Endothelial cell (in vitro differentiated cells): Measurements from ENCODE around the gene ZNF274. TPM values are rescaled to one million over a fixed set of nuclear protein-coding genes. Genes with fewer than 3 reads are reported as not detected.

Source experiments
- DNase-seq: peaks from one replicate; pipeline ENCODE4 v3.0.0; 2021; ENCODE audit warnings: low spot score
- H3K27ac Mint-ChIP-seq: one replicate; pipeline ENCODE4 v1.8.0; 2021; ENCODE audit warnings: mixed read lengths, inconsistent platforms; ENCODE audit not compliant: unreplicated experiment
- H3K27me3 Mint-ChIP-seq: one replicate; pipeline ENCODE4 v1.8.0; 2021; ENCODE audit warnings: mild to moderate bottlenecking, moderate library complexity, mixed read lengths, inconsistent platforms; ENCODE audit not compliant: unreplicated experiment
- H3K36me3 Mint-ChIP-seq: one replicate; pipeline ENCODE4 v1.8.0; 2021; ENCODE audit warnings: mild to moderate bottlenecking, low read depth, mixed read lengths, inconsistent platforms; ENCODE audit not compliant: unreplicated experiment
- H3K4me1 Mint-ChIP-seq: one replicate; pipeline ENCODE4 v1.8.0; 2021; ENCODE audit warnings: mild to moderate bottlenecking, mixed read lengths, inconsistent platforms; ENCODE audit not compliant: unreplicated experiment
- H3K4me3 Mint-ChIP-seq: one replicate; pipeline ENCODE4 v1.8.0; 2021; ENCODE audit warnings: mild to moderate bottlenecking, mixed read lengths, inconsistent platforms; ENCODE audit not compliant: unreplicated experiment
- H3K9me3 Mint-ChIP-seq: one replicate; pipeline ENCODE4 v1.8.0; 2021; ENCODE audit warnings: mixed read lengths, inconsistent platforms; ENCODE audit not compliant: unreplicated experiment
- total RNA-seq: library from RNA; stranded (reverse); fragmentation: NEBNext Ultra II Directional; extraction: Animal tissue kit (Norgen Biotek cat#: 25700); gene quantifications from one replicate; pipeline ENCODE4 v1.2.1, GENCODE V29; 2021; ENCODE audit not compliant: unreplicated experiment
- TF ChIP-seq, protein P1 (sequence below): fragments of 200-600 bp; sonication (generic); IDR thresholded peaks from one replicate; pipeline ENCODE4 v1.5.0; 2021; ENCODE audit warnings: antibody characterized with exemption; ENCODE audit not compliant: unreplicated experiment

ZNF274 gene
- total RNA-seq, 1 donor from 2014 or later: 21.4 TPM

DNA sequence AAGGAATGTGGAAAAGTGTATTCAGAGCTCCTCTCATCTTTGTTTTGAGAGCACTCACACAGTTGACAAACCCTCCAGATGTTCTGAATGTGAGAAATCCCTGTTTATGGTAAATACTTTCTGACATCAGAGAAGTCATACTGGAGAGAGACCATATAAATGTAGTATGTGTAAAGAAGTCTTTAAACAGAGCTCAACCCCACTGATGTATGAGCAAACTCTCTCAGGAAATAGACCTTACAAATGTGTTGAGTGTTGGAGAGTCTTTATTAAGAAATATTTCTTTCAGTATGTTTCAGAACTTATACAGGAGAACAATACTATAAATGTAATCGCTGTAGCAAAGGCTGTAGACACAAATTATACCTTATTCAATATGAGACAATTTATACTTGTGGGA, 16.6 kb upstream of the ZNF274 start:
- no peak overlapping the region for H3K4me3 Mint-ChIP-seq
- no peak overlapping the region for H3K27ac Mint-ChIP-seq
- H3K4me1 Mint-ChIP-seq: no peaks in the 10 kb centered on the region
- H3K9me3 Mint-ChIP-seq: peaks cover 31% of the 10 kb centered on the region
- no peak for DNase-seq
- TF ChIP-seq, protein P1, sequence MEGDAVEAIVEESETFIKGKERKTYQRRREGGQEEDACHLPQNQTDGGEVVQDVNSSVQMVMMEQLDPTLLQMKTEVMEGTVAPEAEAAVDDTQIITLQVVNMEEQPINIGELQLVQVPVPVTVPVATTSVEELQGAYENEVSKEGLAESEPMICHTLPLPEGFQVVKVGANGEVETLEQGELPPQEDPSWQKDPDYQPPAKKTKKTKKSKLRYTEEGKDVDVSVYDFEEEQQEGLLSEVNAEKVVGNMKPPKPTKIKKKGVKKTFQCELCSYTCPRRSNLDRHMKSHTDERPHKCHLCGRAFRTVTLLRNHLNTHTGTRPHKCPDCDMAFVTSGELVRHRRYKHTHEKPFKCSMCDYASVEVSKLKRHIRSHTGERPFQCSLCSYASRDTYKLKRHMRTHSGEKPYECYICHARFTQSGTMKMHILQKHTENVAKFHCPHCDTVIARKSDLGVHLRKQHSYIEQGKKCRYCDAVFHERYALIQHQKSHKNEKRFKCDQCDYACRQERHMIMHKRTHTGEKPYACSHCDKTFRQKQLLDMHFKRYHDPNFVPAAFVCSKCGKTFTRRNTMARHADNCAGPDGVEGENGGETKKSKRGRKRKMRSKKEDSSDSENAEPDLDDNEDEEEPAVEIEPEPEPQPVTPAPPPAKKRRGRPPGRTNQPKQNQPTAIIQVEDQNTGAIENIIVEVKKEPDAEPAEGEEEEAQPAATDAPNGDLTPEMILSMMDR: no peak
- no peaks in the 10 kb centered on the region for H3K27me3 Mint-ChIP-seq
- H3K36me3 Mint-ChIP-seq: peaks cover 20% of the 10 kb centered on the region

DNA sequence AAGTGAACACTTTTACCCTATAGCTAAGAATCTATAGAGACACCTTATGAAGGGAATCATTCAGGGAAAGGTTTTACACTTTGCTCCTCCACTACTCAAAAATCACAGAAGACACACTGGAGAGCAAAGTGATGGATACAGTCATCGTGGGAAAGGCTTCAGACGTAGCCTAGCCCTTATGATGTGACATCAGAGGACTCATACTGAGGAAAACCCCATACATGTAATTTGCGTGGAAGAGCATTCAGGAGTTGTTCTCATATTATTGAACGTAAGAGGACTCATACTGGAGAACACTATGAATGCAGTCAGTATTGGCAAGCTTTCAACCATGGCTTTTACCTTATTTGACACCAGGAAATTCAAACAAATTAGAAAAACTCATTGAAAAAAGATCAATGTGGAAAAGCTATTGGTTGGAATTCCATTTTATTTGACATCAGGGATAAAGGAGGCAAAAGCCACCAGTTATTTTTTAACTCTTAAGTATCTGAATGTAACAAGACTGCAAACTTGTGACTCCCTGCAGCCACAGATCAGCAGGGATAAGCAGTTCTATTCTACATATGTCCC, 16.1 kb upstream of the ZNF274 start:
- TF ChIP-seq, protein P1: no peak
- H3K4me3 Mint-ChIP-seq: no peak overlapping the region
- peaks cover 20% of the 10 kb centered on the region for H3K36me3 Mint-ChIP-seq
- peaks cover 28% of the 10 kb centered on the region for H3K9me3 Mint-ChIP-seq
- no peak overlapping the region for H3K27ac Mint-ChIP-seq
- no peaks in the 10 kb centered on the region for H3K27me3 Mint-ChIP-seq
- no peak for DNase-seq
- H3K4me1 Mint-ChIP-seq: no peaks in the 10 kb centered on the region

DNA sequence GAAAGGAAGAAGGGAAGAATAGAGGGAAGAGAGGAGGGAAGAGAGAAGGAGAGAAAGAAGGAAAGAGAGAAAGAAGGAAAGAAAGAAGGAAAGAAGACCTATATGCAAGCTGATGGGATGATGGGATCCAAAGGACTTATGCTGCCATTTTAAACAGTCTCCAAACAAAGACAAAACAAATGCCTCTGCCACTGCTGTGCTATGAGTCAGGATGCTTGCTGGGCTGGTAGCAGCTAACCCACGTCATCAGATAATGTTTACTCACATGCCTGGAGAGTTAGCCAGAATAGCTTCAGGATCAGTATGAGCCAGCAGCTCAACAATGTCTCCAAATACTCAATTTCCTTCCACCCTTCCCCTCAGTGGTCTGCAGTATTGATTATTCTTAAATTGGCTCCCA, 12.0 kb upstream of the ZNF274 start:
- Mint-ChIP-seq H3K9me3 (peaks cover 28% of the 10 kb centered on the region), H3K27ac (no peak overlapping the region), H3K4me1 (no peaks in the 10 kb centered on the region), H3K27me3 (peaks cover 9% of the 10 kb centered on the region), H3K4me3 (no peak overlapping the region), H3K36me3 (peaks cover 23% of the 10 kb centered on the region)
- TF ChIP-seq, protein P1: no peak
- no peak for DNase-seq

- Mint-ChIP-seq H3K9me3 (peaks cover 42% of the 10 kb centered on the region), H3K27me3 (peaks cover 16% of the 10 kb centered on the region), H3K4me3 (peak overlapping the region; percentile 90), H3K36me3 (peaks cover 60% of the 10 kb centered on the region), H3K27ac (peak overlapping the region; percentile 72), H3K4me1 (peaks cover 3% of the 10 kb centered on the region)
- TF ChIP-seq, protein P1: peak; percentile 30
- peak; percentile 12 for DNase-seq
Measured at GRCh38 chr19:58181902-58182576, 822 bp upstream of the ZNF274 start.

GRCh38 chr19:58182577-58182988, 278 bp upstream of the ZNF274 start:
- TF ChIP-seq, protein P1: no peak
- H3K4me1 Mint-ChIP-seq: peaks cover 3% of the 10 kb centered on the region
- H3K27me3 Mint-ChIP-seq: peaks cover 16% of the 10 kb centered on the region
- H3K36me3 Mint-ChIP-seq: peaks cover 60% of the 10 kb centered on the region
- H3K9me3 Mint-ChIP-seq: peaks cover 37% of the 10 kb centered on the region
- H3K4me3 Mint-ChIP-seq: peak overlapping the region; percentile 90
- no peak for DNase-seq
- peak overlapping the region; percentile 94 for H3K27ac Mint-ChIP-seq
